ENCODE results near the gene CELA2A.

The CELA2A gene

DNA sequence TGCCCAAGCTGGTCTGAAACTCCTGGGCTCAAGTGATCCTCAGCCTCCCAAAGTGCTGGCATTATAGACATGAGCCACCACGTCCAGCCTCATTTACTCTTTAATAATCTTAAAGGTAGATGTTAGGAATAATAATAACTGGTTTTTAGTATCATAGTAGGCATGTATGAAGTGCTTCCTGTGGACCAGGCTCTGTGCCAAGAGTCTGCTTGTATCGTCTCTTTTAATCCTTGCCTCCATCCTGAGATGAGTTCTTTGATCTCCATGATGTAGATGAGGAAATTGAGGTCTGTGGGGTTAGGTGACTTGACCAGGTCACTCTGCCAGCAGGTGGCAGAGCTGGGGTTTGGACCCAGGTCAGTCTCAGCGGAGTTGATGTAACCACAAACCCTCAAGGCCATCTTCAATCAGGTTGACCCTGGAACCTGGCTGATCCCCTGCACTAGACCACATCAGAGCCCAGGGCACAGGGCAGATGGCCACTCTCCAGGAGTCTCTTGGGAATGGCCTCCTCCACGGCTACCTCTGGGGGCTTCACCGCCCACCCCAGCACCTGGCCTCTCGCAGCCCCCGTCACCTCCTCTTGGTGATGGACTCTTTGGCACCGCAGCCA, 35.6 kb upstream of the CELA2A start:
- H3K4me3 ChIP-seq, result no peak overlapping the region
- TF ChIP-seq Cebpa-rat (IDR thresholded peaks at IDR 0.05), result no peak
- H3K4me1 ChIP-seq, result peaks cover 32 to 100% (median 91%) of the 10 kb centered on the region in 10 experiments
- no peaks in the 10 kb centered on the region for H3K27me3 ChIP-seq
- peak overlapping the region in 9 of 11 experiments; percentile 7 to 99 (median 66); a peak in 14 of 22 replicates for H3K4me2 ChIP-seq
- H4K20me1 ChIP-seq, result peaks cover 84 to 100% (median 99%) of the 10 kb centered on the region in 11 experiments
- H3K9ac ChIP-seq, result peak overlapping the region in 1 of 11 experiments; percentile 19; a peak in 1 of 22 replicates
- peak overlapping the region in 3 of 11 experiments; percentile 8 to 41 (median 22); a peak in 3 of 22 replicates for H3K27ac ChIP-seq
- H3K9me3 ChIP-seq (replicated peaks in 1 of 11), result peaks cover 0 to 5% (median 0%) of the 10 kb centered on the region in 11 experiments; a peak in 2 of 22 replicates
- H3K36me3 ChIP-seq, result peaks cover 67 to 89% (median 81%) of the 10 kb centered on the region in 11 experiments

DNA sequence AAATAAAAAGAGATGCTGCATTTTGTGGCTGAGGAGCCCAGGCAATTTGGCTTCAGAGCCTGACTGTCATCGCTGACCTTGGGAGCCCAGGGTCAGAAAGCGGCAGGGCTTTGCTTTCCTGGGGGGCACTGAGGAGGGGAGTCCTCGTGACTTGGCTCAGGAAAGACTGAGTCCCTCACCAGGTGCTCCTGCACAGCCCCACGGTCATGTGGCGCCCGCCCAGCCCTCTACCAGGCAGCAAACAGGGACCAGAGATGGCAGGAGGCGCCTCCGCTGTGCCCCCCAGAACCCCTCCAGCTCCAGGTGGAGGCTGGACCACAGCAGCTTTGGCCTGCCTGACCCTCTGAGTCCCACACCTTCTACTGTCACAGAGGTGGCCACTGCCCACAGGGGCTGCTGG, 33.7 kb upstream of the CELA2A start:
- Histone ChIP-seq H3K36me3 (peaks cover 77 to 96% (median 91%) of the 10 kb centered on the region in 11 experiments), H3K4me1 (peaks cover 12 to 100% (median 91%) of the 10 kb centered on the region in 10 experiments), H3K4me3 (0 out of 20 replicates have a peak overlapping the region, but pooled peaks of 1 of the 10 experiments have one; percentile 19), H3K27ac (peak overlapping the region in 9 of 11 experiments; percentile 22 to 71 (median 49); a peak in 17 of 22 replicates), H4K20me1 (peaks cover 96 to 100% (median 99%) of the 10 kb centered on the region in 11 experiments), H3K9ac (peak overlapping the region in 8 of 11 experiments; percentile 18 to 60 (median 34); a peak in 10 of 22 replicates), H3K9me3 (replicated peaks in 1 of 11) (peaks cover 0 to 5% (median 0%) of the 10 kb centered on the region in 11 experiments; a peak in 2 of 22 replicates), H3K27me3 (no peaks in the 10 kb centered on the region), H3K4me2 (peak overlapping the region; percentile 14 to 99 (median 45); a peak in 18 of 22 replicates)
- no peak for TF ChIP-seq Cebpa-rat (IDR thresholded peaks at IDR 0.05)

DNA sequence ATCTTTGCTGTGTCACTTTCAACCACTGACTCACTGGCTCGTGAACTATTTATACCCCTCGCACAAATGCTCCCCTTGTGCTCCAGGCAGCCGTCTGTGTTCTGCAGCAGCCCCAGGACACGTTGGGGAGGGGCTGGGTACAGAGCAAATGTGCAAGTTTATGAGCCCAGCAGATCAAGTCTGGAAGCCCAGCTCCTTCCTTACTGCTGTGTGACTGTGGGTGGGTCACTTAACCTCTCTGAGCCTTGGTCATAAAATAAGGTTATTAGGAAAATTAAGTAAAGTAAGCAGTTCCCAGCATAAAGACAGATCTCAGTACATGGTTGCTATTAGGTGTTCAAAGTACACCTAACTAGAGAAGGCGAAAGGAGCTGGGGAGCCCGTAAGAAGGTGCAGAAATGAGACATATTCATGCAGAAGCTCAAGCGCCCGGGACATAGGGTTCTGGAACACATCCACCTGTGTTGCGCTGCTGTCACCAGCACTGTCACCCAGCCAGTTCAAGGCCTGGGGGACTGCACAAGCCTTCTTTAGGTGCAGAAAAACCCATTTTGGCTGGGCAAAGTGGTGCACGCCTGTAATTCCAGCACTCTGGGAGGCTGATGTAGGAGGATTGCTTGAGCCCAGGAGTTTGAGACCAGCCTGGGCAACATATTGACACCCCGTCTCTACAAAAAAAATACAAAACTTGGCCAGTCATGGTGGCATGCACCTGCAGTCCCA, 33.0 kb upstream of the CELA2A start:
- no peak for TF ChIP-seq Cebpa-rat (IDR thresholded peaks at IDR 0.05)
- Histone ChIP-seq H3K36me3 (peaks cover 82 to 100% (median 97%) of the 10 kb centered on the region in 11 experiments), H3K4me3 (0 out of 20 replicates have a peak overlapping the region, but pooled peaks of 1 of the 10 experiments have one; percentile 19), H4K20me1 (peaks cover 100% of the 10 kb centered on the region in 11 experiments), H3K9me3 (replicated peaks in 1 of 11) (peaks cover 0 to 5% (median 0%) of the 10 kb centered on the region in 11 experiments; a peak in 2 of 22 replicates), H3K9ac (peak overlapping the region in 7 of 11 experiments; percentile 22 to 60 (median 38); a peak in 7 of 22 replicates), H3K4me1 (peaks cover 11 to 100% (median 91%) of the 10 kb centered on the region in 10 experiments; a peak in 19 of 20 replicates), H3K4me2 (peak overlapping the region in 10 of 11 experiments; percentile 14 to 99 (median 46); a peak in 14 of 22 replicates), H3K27ac (peak overlapping the region in 7 of 11 experiments; percentile 22 to 71 (median 62); a peak in 13 of 22 replicates), H3K27me3 (no peaks in the 10 kb centered on the region)

DNA sequence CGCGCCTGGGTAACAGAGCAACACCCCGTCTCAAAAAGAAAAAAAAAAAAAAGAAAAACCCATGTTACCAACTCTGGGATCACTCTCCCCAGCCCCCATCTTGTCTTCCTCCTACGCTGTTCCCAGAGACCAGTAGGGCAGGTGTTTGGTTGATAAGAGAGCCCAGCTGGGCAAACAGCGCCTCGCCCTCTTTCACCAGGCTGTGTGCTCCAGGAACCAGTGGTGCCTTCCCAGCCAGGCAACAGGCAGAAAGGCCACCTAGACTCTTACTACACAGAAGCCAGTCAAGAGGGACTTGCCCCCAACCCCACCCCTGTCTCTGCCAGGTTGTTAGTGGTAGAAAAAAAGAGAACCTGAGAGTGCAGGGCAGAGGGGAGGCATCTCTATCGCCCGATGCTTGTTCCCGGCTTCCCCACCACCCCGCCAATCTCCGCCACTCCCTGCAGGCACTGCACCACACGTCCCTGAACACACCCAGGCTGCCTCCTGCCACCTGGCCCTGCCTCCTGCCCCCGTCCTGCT, 32.3 kb upstream of the CELA2A start:
- peaks cover 99 to 100% (median 100%) of the 10 kb centered on the region in 11 experiments for H4K20me1 ChIP-seq
- H3K9me3 ChIP-seq (replicated peaks in 1 of 11), result peaks cover 0 to 5% (median 0%) of the 10 kb centered on the region in 11 experiments; a peak in 2 of 22 replicates
- H3K27me3 ChIP-seq, result no peaks in the 10 kb centered on the region
- H3K4me1 ChIP-seq, result peaks cover 11 to 100% (median 88%) of the 10 kb centered on the region in 10 experiments; a peak in 19 of 20 replicates
- TF ChIP-seq Cebpa-rat (IDR thresholded peaks at IDR 0.05), result no peak
- H3K36me3 ChIP-seq, result peaks cover 83 to 100% (median 97%) of the 10 kb centered on the region in 11 experiments
- H3K4me2 ChIP-seq, result peak overlapping the region in 3 of 11 experiments; percentile 31 to 99 (median 83); a peak in 6 of 22 replicates
- H3K9ac ChIP-seq, result peak overlapping the region in 2 of 11 experiments; percentile 25 to 41; a peak in 2 of 22 replicates
- peak overlapping the region in 5 of 11 experiments; percentile 1 to 33 (median 15); a peak in 3 of 22 replicates for H3K27ac ChIP-seq
- no peak overlapping the region for H3K4me3 ChIP-seq

DNA sequence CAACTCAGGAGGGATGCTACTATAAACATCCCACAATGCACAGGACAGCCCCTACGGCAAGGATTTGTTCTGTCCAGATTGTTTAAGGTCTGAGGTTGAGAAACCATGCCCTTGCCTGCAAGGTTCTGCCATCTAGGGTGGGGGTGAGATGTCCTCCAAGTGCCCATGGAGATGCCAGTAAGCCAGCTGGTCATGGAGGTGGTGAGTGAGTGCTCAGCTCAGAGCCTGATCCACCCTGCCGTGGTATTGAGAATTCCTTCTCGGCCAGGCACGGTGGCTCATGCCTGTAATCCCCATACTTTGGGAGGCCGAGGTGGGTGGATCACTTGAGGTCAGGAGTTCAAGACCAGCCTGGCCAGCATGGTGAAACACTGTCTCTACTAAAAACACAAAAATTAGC, 31.6 kb upstream of the CELA2A start:
- peaks cover 0 to 5% (median 0%) of the 10 kb centered on the region in 11 experiments; a peak in 2 of 22 replicates for H3K9me3 ChIP-seq (replicated peaks in 1 of 11)
- H3K36me3 ChIP-seq, result peaks cover 84 to 100% (median 97%) of the 10 kb centered on the region in 11 experiments
- TF ChIP-seq Cebpa-rat (IDR thresholded peaks at IDR 0.05), result no peak
- H3K4me2 ChIP-seq, result peak overlapping the region in 3 of 11 experiments; percentile 31 to 99 (median 83); a peak in 6 of 22 replicates
- H4K20me1 ChIP-seq, result peaks cover 98 to 100% (median 100%) of the 10 kb centered on the region in 11 experiments
- peaks cover 11 to 100% (median 84%) of the 10 kb centered on the region in 10 experiments; a peak in 19 of 20 replicates for H3K4me1 ChIP-seq
- peak overlapping the region in 3 of 11 experiments; percentile 25 to 46 (median 41); a peak in 5 of 22 replicates for H3K9ac ChIP-seq
- no peak overlapping the region for H3K4me3 ChIP-seq
- no peaks in the 10 kb centered on the region for H3K27me3 ChIP-seq
- peak overlapping the region in 3 of 11 experiments; percentile 15 to 33 (median 16); a peak in 2 of 22 replicates for H3K27ac ChIP-seq

DNA sequence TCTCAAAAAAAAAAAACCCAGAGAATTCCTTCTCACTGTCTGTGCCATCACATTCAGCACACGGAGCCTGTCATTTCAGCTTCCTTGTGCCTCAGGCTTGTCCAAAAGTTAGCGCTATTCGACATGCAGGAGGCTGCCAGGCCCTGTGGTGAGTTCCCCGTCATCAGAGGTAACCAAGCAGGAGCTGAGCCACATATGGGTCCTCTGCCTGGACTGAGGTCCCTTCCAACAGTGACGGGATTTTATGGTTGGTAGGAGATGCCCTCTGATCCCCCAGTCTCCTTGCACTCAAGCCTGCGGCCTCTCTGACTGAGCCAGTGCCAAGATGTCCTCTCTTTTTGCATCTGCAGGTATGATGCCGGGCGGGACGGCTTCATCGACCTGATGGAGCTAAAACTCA, 31.0 kb upstream of the CELA2A start:
- Histone ChIP-seq H3K27me3 (no peaks in the 10 kb centered on the region), H3K36me3 (peaks cover 84 to 100% (median 97%) of the 10 kb centered on the region in 11 experiments), H3K9ac (peak overlapping the region in 4 of 11 experiments; percentile 42 to 62 (median 54); a peak in 6 of 22 replicates), H3K27ac (peak overlapping the region in 2 of 11 experiments; percentile 44 to 46; a peak in 2 of 22 replicates), H4K20me1 (peaks cover 97 to 100% (median 100%) of the 10 kb centered on the region in 11 experiments), H3K9me3 (replicated peaks in 1 of 11) (peaks cover 0 to under 1% (median 0%) of the 10 kb centered on the region in 11 experiments; a peak in 2 of 22 replicates), H3K4me1 (peaks cover 11 to 100% (median 79%) of the 10 kb centered on the region in 10 experiments; a peak in 19 of 20 replicates), H3K4me2 (peak overlapping the region in 5 of 11 experiments; percentile 31 to 99 (median 65); a peak in 8 of 22 replicates), H3K4me3 (no peak overlapping the region)
- TF ChIP-seq Cebpa-rat (IDR thresholded peaks at IDR 0.05), result no peak

DNA sequence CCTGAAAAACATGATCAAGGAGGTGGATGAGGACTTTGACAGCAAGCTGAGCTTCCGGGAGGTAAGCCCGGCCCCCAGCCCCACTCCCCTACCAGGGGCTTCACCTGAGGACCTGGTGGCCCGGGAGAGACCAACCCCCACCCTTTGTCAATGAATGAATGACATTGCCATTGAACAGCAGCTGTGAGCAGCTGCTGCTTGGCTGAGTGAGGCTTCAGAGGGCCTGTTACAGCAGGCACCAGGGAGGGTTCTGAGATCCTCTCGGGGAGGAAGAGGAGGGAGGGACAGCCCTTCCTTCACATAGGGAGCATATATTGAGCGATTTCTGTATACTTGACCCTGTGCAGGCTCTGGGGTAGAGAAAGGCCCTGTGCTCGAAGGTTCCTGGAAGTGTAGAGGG, 30.6 kb upstream of the CELA2A start:
- Histone ChIP-seq H3K4me1 (peaks cover 11 to 100% (median 74%) of the 10 kb centered on the region in 10 experiments; a peak in 19 of 20 replicates), H3K9ac (peak overlapping the region in 5 of 11 experiments; percentile 13 to 62 (median 46); a peak in 7 of 22 replicates)

More for the DNA sequence above, 30.6 kb upstream of the CELA2A start:
- Histone ChIP-seq H3K9me3 (replicated peaks in 1 of 11) (no peaks in the 10 kb centered on the region), H3K4me3 (no peak overlapping the region), H3K4me2 (peak overlapping the region in 6 of 11 experiments; percentile 29 to 99 (median 62); a peak in 10 of 22 replicates), H4K20me1 (peaks cover 97 to 100% (median 100%) of the 10 kb centered on the region in 11 experiments), H3K27me3 (no peaks in the 10 kb centered on the region), H3K27ac (peak overlapping the region in 5 of 11 experiments; percentile 9 to 49 (median 44); a peak in 5 of 22 replicates), H3K36me3 (peaks cover 84 to 100% (median 97%) of the 10 kb centered on the region in 11 experiments)
- no peak for TF ChIP-seq Cebpa-rat (IDR thresholded peaks at IDR 0.05)

All from BLaER1 treated with 17β-estradiol and CSF1 and Interleukin-3, amounts not matched to agents 10 nM and 100 nM (cell line).